Neuronal stem cell (in vitro differentiated cells): ENCODE measurements around the gene HUS1B.

Source experiments
- DNase-seq: peaks from one replicate; pipeline ENCODE4 v3.0.0-alpha.2; 2013; ENCODE audit warnings: low spot score
- H2AFZ ChIP-seq: one replicate; pipeline ENCODE4 v1.6.1; 2013; ENCODE audit warnings: mild to moderate bottlenecking, low read length, inconsistent platforms
- H2AK5ac ChIP-seq: 2 replicates; pipeline ENCODE4 v1.6.1; 2013; ENCODE audit warnings: low read depth, mild to moderate bottlenecking, inconsistent platforms, low read length, moderate library complexity, mixed read lengths
- H2BK120ac ChIP-seq: 2 replicates; pipeline ENCODE4 v1.6.1; 2013; ENCODE audit warnings: low read depth, mild to moderate bottlenecking, inconsistent platforms, low read length, moderate library complexity, mixed read lengths
- H2BK12ac ChIP-seq: one replicate; pipeline ENCODE4 v1.6.1; 2013; ENCODE audit warnings: low read length, inconsistent platforms
- H2BK15ac ChIP-seq: 2 replicates; pipeline ENCODE4 v1.6.1; 2013; ENCODE audit warnings: mild to moderate bottlenecking, low read length, inconsistent platforms, mixed read lengths
- H2BK5ac ChIP-seq: one replicate; pipeline ENCODE4 v1.6.1; 2013; ENCODE audit warnings: inconsistent platforms, mild to moderate bottlenecking, low read length, moderate library complexity
- H3K14ac ChIP-seq: one replicate; pipeline ENCODE4 v1.6.1; 2013; ENCODE audit warnings: low read length, inconsistent platforms
- H3K18ac ChIP-seq: 2 replicates; pipeline ENCODE4 v1.6.1; 2013; ENCODE audit warnings: low read length, inconsistent platforms
- H3K23ac ChIP-seq: 2 replicates; pipeline ENCODE4 v1.6.1; 2013; ENCODE audit warnings: low read depth, mild to moderate bottlenecking, mixed read lengths, low read length, inconsistent platforms; ENCODE audit not compliant: poor library complexity
- H3K27ac ChIP-seq: replicated peaks from 3 replicates; pipeline ENCODE4 v1.5.1; 2013; ENCODE audit warnings: low read length, inconsistent platforms
- H3K27me3 ChIP-seq, 3 experiments: 2 replicates each; pipeline ENCODE4 v1.6.1; 2013; ENCODE audit warnings: low read length in 3 of 3, mild to moderate bottlenecking in 2 of 3, inconsistent platforms in 1 of 3, low read depth in 1 of 3, mixed read lengths in 1 of 3, moderate library complexity in 1 of 3; ENCODE audit not compliant: control insufficient read depth in 3 of 3, insufficient read depth in 3 of 3
- H3K36me3 ChIP-seq, 2 donors: replicated peaks in 1 of 2; 2 replicates each; pipeline ENCODE4 v1.6.1; 2013; ENCODE audit warnings: low read length in 2 of 2; ENCODE audit not compliant: control insufficient read depth in 2 of 2, insufficient read depth in 2 of 2
- H3K4ac ChIP-seq: 2 replicates; pipeline ENCODE4 v1.6.1; 2013; ENCODE audit warnings: inconsistent platforms, mild to moderate bottlenecking, low read length, moderate library complexity
- H3K4me1 ChIP-seq, 2 donors: 1 replicate in 1 of 2; 2 replicates in 1 of 2; pipeline ENCODE4 v1.6.1; 2013; ENCODE audit warnings: low read length in 2 of 2, low read depth in 1 of 2; ENCODE audit not compliant: control insufficient read depth in 2 of 2, insufficient read depth in 1 of 2
- H3K4me2 ChIP-seq: one replicate; pipeline ENCODE4 v1.6.1; 2013; ENCODE audit warnings: mild to moderate bottlenecking, low read length, inconsistent platforms; ENCODE audit not compliant: insufficient read depth, poor library complexity, severe bottlenecking
- H3K4me3 ChIP-seq, 2 donors: 2 replicates each; pipeline ENCODE4 v1.5.1; 2013; ENCODE audit warnings: low read length in 2 of 2, mild to moderate bottlenecking in 2 of 2, inconsistent platforms in 1 of 2, moderate library complexity in 1 of 2
- H3K79me1 ChIP-seq: one replicate; pipeline ENCODE4 v1.6.1; 2013; ENCODE audit warnings: low read depth, mild to moderate bottlenecking, inconsistent platforms, low read length, moderate library complexity
- H3K9ac ChIP-seq: one replicate; pipeline ENCODE4 v1.6.1; 2013; ENCODE audit warnings: mild to moderate bottlenecking, low read depth, low read length, inconsistent platforms; ENCODE audit not compliant: poor library complexity
- H3K9me3 ChIP-seq, 2 donors: replicated peaks in 1 of 2; 2 replicates each; pipeline versions ENCODE3 to v1.6.1; 2013; ENCODE audit warnings: low read length in 2 of 2, mild to moderate bottlenecking in 2 of 2, inconsistent platforms in 1 of 2, low read depth in 1 of 2, mixed read lengths in 1 of 2, moderate library complexity in 1 of 2; ENCODE audit not compliant: control insufficient read depth in 2 of 2, insufficient read depth in 1 of 2
- H4K8ac ChIP-seq: one replicate; pipeline ENCODE4 v1.6.1; 2013; ENCODE audit warnings: low read depth, mild to moderate bottlenecking, inconsistent platforms, low read length, moderate library complexity
- H4K91ac ChIP-seq: one replicate; pipeline ENCODE4 v1.6.1; 2013; ENCODE audit warnings: low read length, low read depth, mild to moderate bottlenecking, inconsistent platforms; ENCODE audit not compliant: poor library complexity
- WGBS, 2 donors: extraction: QIAGEN DNeasy Blood & Tissue Kit; methylation state at CpG; one replicate each; pipeline ENCODE4 v1.1.7; 2013; ENCODE audit warnings: missing lambda C conversion rate in 2 of 2, mixed read lengths in 1 of 2; ENCODE audit not compliant: insufficient read length in 2 of 2, insufficient replicate concordance in 1 of 2; ENCODE audit errors: extremely low coverage in 2 of 2; 5-methylcytosine and 5-hydroxymethylcytosine counted together

Gene HUS1B

GRCh38 chr6:636488-636887, 20.4 kb downstream of the HUS1B start:
- no peak overlapping the region for H3K23ac ChIP-seq
- no peaks in the 10 kb centered on the region for H3K4me1 ChIP-seq
- peaks cover 3% of the 10 kb centered on the region for H3K79me1 ChIP-seq
- no peak overlapping the region for H4K8ac ChIP-seq
- no CpG with 5 or more reads among the region's 5 CpGs for WGBS, 2 donors
- H3K4me3 ChIP-seq: no peak overlapping the region
- no peaks in the 10 kb centered on the region for H3K27me3 ChIP-seq
- peaks cover 2 to 33% of the 10 kb centered on the region in 2 donors for H3K36me3 ChIP-seq
- DNase-seq: no peak
- no peak overlapping the region for H2AFZ ChIP-seq
- H4K91ac ChIP-seq: no peak overlapping the region
- H3K27ac ChIP-seq: no peak overlapping the region
- H3K9ac ChIP-seq: no peak overlapping the region
- H3K9me3 ChIP-seq: peaks cover 0 to 4% of the 10 kb centered on the region in 2 donors
- no peak overlapping the region for H2AK5ac ChIP-seq
- no peak overlapping the region for H2BK15ac ChIP-seq
- no peak overlapping the region for H3K14ac ChIP-seq
- no peak overlapping the region for H3K4ac ChIP-seq
- no peak overlapping the region for H2BK120ac ChIP-seq
- no peak overlapping the region for H3K18ac ChIP-seq
- no peak overlapping the region for H3K4me2 ChIP-seq
- no peak overlapping the region for H2BK5ac ChIP-seq
- H2BK12ac ChIP-seq: no peak overlapping the region

DNA sequence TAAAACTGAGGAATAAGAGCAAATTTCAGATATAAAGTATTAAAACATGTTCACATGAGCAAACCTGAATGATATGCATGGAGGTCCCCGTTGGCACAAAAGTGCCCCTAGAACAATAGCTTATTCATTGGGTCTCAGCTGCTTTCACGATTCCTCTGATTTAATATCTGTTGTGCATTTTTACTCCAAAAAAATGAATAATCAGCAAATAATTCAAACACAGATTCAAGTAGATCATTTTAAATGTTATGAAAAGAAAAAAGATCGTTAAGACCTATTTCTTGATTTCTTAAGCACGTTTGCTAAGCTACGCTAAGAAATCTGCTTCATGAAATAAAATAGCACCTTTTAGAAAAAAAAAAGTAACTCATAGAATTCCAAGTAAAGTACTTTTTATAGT, 21.7 kb downstream of the HUS1B start:
- Histone ChIP-seq H3K79me1 (peaks cover 2% of the 10 kb centered on the region), H3K4me3 (no peak overlapping the region), H3K18ac (no peak overlapping the region), H3K23ac (no peak overlapping the region), H3K27me3 (no peaks in the 10 kb centered on the region), H2AFZ (no peak overlapping the region), H3K4me2 (no peak overlapping the region), H3K4me1 (no peaks in the 10 kb centered on the region), H3K36me3 (peaks cover 3 to 40% of the 10 kb centered on the region in 2 donors), H2BK15ac (no peak overlapping the region), H3K9ac (no peak overlapping the region), H2BK5ac (no peak overlapping the region), H2BK12ac (no peak overlapping the region), H3K14ac (no peak overlapping the region), H2AK5ac (no peak overlapping the region), H3K27ac (no peak overlapping the region), H3K9me3 (no peaks in the 10 kb centered on the region), H2BK120ac (no peak overlapping the region), H3K4ac (no peak overlapping the region), H4K91ac (no peak overlapping the region), H4K8ac (no peak overlapping the region)
- WGBS, 2 donors: no CpG with 5 or more reads among the region's 5 CpGs
- DNase-seq: no peak

GRCh38 chr6:633611-634010, 23.3 kb downstream of the HUS1B start:
- Histone ChIP-seq H2AK5ac (no peak overlapping the region), H2BK15ac (no peak overlapping the region), H3K18ac (no peak overlapping the region), H3K4me3 (no peak overlapping the region), H3K36me3 (peaks cover 3 to 40% of the 10 kb centered on the region in 2 donors), H3K23ac (no peak overlapping the region), H3K27ac (no peak overlapping the region), H3K27me3 (no peaks in the 10 kb centered on the region), H4K91ac (no peak overlapping the region), H3K14ac (no peak overlapping the region), H3K4me1 (no peaks in the 10 kb centered on the region), H3K4ac (no peak overlapping the region), H2BK5ac (no peak overlapping the region), H3K9ac (no peak overlapping the region), H2BK120ac (no peak overlapping the region), H2BK12ac (no peak overlapping the region), H3K9me3 (no peaks in the 10 kb centered on the region), H4K8ac (no peak overlapping the region), H3K4me2 (no peak overlapping the region), H2AFZ (no peak overlapping the region), H3K79me1 (no peaks in the 10 kb centered on the region)
- no peak for DNase-seq
- WGBS, 2 donors: no CpG with 5 or more reads among the region's 1 CpG

GRCh38 chr6:628766-629165, 28.1 kb downstream of the HUS1B start:
- Histone ChIP-seq H2BK5ac (no peak overlapping the region), H3K4me2 (no peak overlapping the region), H4K8ac (no peak overlapping the region), H3K4me1 (peaks cover 0 to 2% of the 10 kb centered on the region in 2 donors), H2BK120ac (no peak overlapping the region), H3K4ac (no peak overlapping the region), H3K23ac (no peak overlapping the region), H3K27ac (no peak overlapping the region), H2AFZ (no peak overlapping the region), H3K14ac (no peak overlapping the region), H2AK5ac (no peak overlapping the region), H2BK15ac (no peak overlapping the region), H3K36me3 (peaks cover 1 to 18% of the 10 kb centered on the region in 2 donors), H3K79me1 (no peaks in the 10 kb centered on the region), H2BK12ac (no peak overlapping the region), H3K9ac (no peak overlapping the region), H3K27me3 (no peaks in the 10 kb centered on the region), H3K18ac (no peak overlapping the region), H3K4me3 (no peak overlapping the region), H3K9me3 (no peaks in the 10 kb centered on the region), H4K91ac (no peak overlapping the region)
- WGBS, 2 donors: no CpG with 5 or more reads among the region's 3 CpGs
- no peak for DNase-seq
